ENCODE results near the gene BYSL.

GRCh38 chr6:41937861-41938574, 16.7 kb downstream of the BYSL start:
- TF ChIP-seq SPI1 (IDR thresholded peaks at IDR 0.05; ENCODE audit: borderline replicate concordance, low read depth) (peak; percentile 55; the same call in 1 of the 2 replicates), CTCF (IDR thresholded peaks at IDR 0.05; ENCODE audit: insufficient read depth, low read length) (no peak), POLR2AphosphoS5 (IDR thresholded peaks at IDR 0.05; ENCODE audit: low read depth) (peak; percentile 89)
